Testis (tissue), 3 donors: ENCODE results near the gene KCNIP1. TPM values are rescaled to one million over a fixed set of nuclear protein-coding genes. Genes with fewer than 3 reads are reported as not detected.

Experiments
- DNase-seq: peaks from one replicate; pipeline ENCODE4 v3.0.0-alpha.2; 2019
- H3K27ac ChIP-seq, 2 donors: fragments of 200-600 bp; sonication (generic); one replicate each; pipeline ENCODE4 v1.5.1; 2019
- H3K27me3 ChIP-seq: fragments of 200-600 bp; sonication (generic); one replicate; pipeline ENCODE4 v1.5.1; 2019
- H3K36me3 ChIP-seq: fragments of 200-600 bp; sonication (generic); one replicate; pipeline ENCODE4 v1.5.1; 2017; ENCODE audit warnings: low read depth; ENCODE audit errors: missing control alignments
- H3K4me1 ChIP-seq: fragments of 200-600 bp; sonication (generic); one replicate; pipeline ENCODE4 v1.5.1; 2019
- H3K4me3 ChIP-seq, 2 donors: fragments of 200-600 bp; sonication (generic); one replicate each; pipeline ENCODE4 v1.5.1; 2017 to 2019
- H3K9me3 ChIP-seq: fragments of 200-600 bp; sonication (generic); one replicate; pipeline ENCODE4 v1.5.1; 2017
- CTCF ChIP-seq, 3 experiments: fragments of 450-650 bp in 2 of 3; fragments of 200-600 bp in 1 of 3; sonication (generic) in 1 of 3; IDR thresholded peaks; one replicate each; pipeline ENCODE4 v1.5.1; 2016 to 2019; ENCODE audit warnings: antibody characterized with exemption in 3 of 3, mild to moderate bottlenecking in 2 of 3, moderate library complexity in 1 of 3
- POLR2A ChIP-seq: fragments of 450-650 bp; IDR thresholded peaks from one replicate; pipeline ENCODE4 v1.6.1; 2017; ENCODE audit warnings: antibody characterized with exemption, mild to moderate bottlenecking, moderate library complexity
- WGBS, 2 donors: methylation state at CpG; one replicate each; pipeline ENCODE4 v1.1.5; 2018; 5-methylcytosine and 5-hydroxymethylcytosine counted together
- intact Hi-C: fragments of 100-400 bp; cut with DNase I; formaldehyde crosslinking; loops from one replicate; pipeline ENCODE4 v1.15.1; 2023; ENCODE audit warnings: low total_unique reads
- polyA plus RNA-seq: library from polyadenylated mRNA; stranded (reverse); fragments of 350-450 nt; fragmentation: Illumina TruSeq; extraction: RNeasy Lipid Tissue Mini Kit (QIAGEN cat#74804); gene quantifications from one replicate; pipeline ENCODE4 v1.2.3, GENCODE V29; 2014; ENCODE audit warnings: low read depth, low replicate concordance; ENCODE audit not compliant: insufficient read depth
- total RNA-seq, 2 donors: library from RNA; depleted of rRNA; stranded (reverse); fragments of >200 nt; gene quantifications; one replicate each; pipeline ENCODE4 v1.2.3, GENCODE V29; 2016

Gene KCNIP1
- total and polyA plus RNA-seq, 3 donors from 2014 or later = 5.9 to 14.8 (median 13.4) TPM

GRCh38 chr5:170739446-170739845 lies 235.6 kb downstream of the KCNIP1 start:
- intact Hi-C loops = no loop called here
- 83 to 97% methylated on average over 4 of the region's 4 CpGs for WGBS, 2 donors
- Histone ChIP-seq H3K27ac (no peak overlapping the region), H3K27me3 (no peaks in the 10 kb centered on the region), H3K4me3 (no peak overlapping the region), H3K36me3 (no peaks in the 10 kb centered on the region), H3K4me1 (peaks cover 5% of the 10 kb centered on the region), H3K9me3 (no peaks in the 10 kb centered on the region)
- no peak for DNase-seq
- no peak for TF ChIP-seq POLR2A

GRCh38 chr5:170740551-170741205 lies 236.9 kb downstream of the KCNIP1 start:
- intact Hi-C loops = no loop called here
- TF ChIP-seq POLR2A = no peak
- no peak for TF ChIP-seq CTCF (IDR thresholded peaks at IDR 0.05)
- Histone ChIP-seq H3K9me3 (no peaks in the 10 kb centered on the region), H3K27ac (no peak overlapping the region), H3K36me3 (no peaks in the 10 kb centered on the region), H3K27me3 (no peaks in the 10 kb centered on the region), H3K4me1 (peaks cover 9% of the 10 kb centered on the region), H3K4me3 (no peak overlapping the region)
- 92 to 96% methylated on average over 3 of the region's 3 CpGs for WGBS, 2 donors
- DNase-seq = no peak

- Histone ChIP-seq H3K27me3 (no peaks in the 10 kb centered on the region), H3K36me3 (no peaks in the 10 kb centered on the region), H3K27ac (no peak overlapping the region), H3K9me3 (no peaks in the 10 kb centered on the region), H3K4me3 (no peak overlapping the region), H3K4me1 (peaks cover 9% of the 10 kb centered on the region)
- no peak for TF ChIP-seq POLR2A
- no peak for TF ChIP-seq CTCF (IDR thresholded peaks at IDR 0.05)
- WGBS, 2 donors = 82% methylated on average over 8 of the region's 8 CpGs
- no peak for DNase-seq
- intact Hi-C loops = no loop called here
Observed at GRCh38 chr5:170741801-170742200, 238.0 kb downstream of the KCNIP1 start.

GRCh38 chr5:170743876-170744212 lies 240.0 kb downstream of the KCNIP1 start:
- DNase-seq = no peak
- TF ChIP-seq POLR2A (no peak), CTCF (IDR thresholded peaks at IDR 0.05) (no peak)
- H3K4me3 ChIP-seq = peak overlapping the region; percentile 8 to 51
- intact Hi-C loops = no loop called here
- WGBS, 2 donors = 4 to 8% methylated on average over 12 of the region's 12 CpGs
- no peak overlapping the region for H3K27ac ChIP-seq
- H3K4me1 ChIP-seq = peaks cover 9% of the 10 kb centered on the region
- no peaks in the 10 kb centered on the region for H3K9me3 ChIP-seq
- H3K36me3 ChIP-seq = no peaks in the 10 kb centered on the region
- H3K27me3 ChIP-seq = no peaks in the 10 kb centered on the region

- peak; percentile 14 for DNase-seq
- no peaks in the 10 kb centered on the region for H3K9me3 ChIP-seq
- no peaks in the 10 kb centered on the region for H3K36me3 ChIP-seq
- peaks cover 9% of the 10 kb centered on the region for H3K4me1 ChIP-seq
- 37 to 61% methylated on average over 4 to 12 of the region's 12 CpGs for WGBS, 2 donors
- intact Hi-C loops = no loop called here
- H3K27me3 ChIP-seq = no peaks in the 10 kb centered on the region
- H3K27ac ChIP-seq = no peak overlapping the region
- no peak overlapping the region for H3K4me3 ChIP-seq
- TF ChIP-seq POLR2A (no peak), CTCF (IDR thresholded peaks at IDR 0.05) (no peak)
Observed at GRCh38 chr5:170745481-170746071, 241.8 kb downstream of the KCNIP1 start.
